ENCODE results near the gene ACOX3. TPM values are rescaled to one million over a fixed set of nuclear protein-coding genes. Genes with fewer than 3 reads are reported as not detected.

The ACOX3 gene
- 24.6 and 26.0 TPM in 2 replicates for total RNA-seq

GRCh38 chr4:8440492-8441311 lies at the start of gene ACOX3, which contains the start of gene TRMT44:
Gene ACOX3 (minus strand): TSS chr4:8440723. CDS start chr4:8416521, 24,202 bp downstream.
Gene TRMT44 (plus strand): TSS chr4:8440777. CDS start chr4:8440823, 46 bp downstream.

Other genes with a start within 250 kb of the ACOX3 start
- gene SH3TC1, start 241.4 kb downstream of the ACOX3 start, total RNA-seq, result 0.26 and 0.63 TPM in 2 replicates
- 8.7 and 45.5 TPM in 2 replicates for gene HTRA3, start 171.0 kb downstream of the ACOX3 start, total RNA-seq
- 7.3 and 8.4 TPM in 2 replicates for gene TRMT44, start 54 bp upstream of the ACOX3 start, total RNA-seq
- gene GPR78, start 139.7 kb upstream of the ACOX3 start, total RNA-seq, result 0.63 and 1.1 TPM in 2 replicates
- gene CPZ, start 152.0 kb upstream of the ACOX3 start, total RNA-seq, result 6.8 and 12.2 TPM in 2 replicates